HFFc6 (cell line): Measurements from ENCODE around the gene MAPK11. TPM values are rescaled to one million over a fixed set of nuclear protein-coding genes. Genes with fewer than 3 reads are reported as not detected.

Experiments
- DNase-seq: peaks from one replicate; pipeline ENCODE4 v3.0.0-alpha.2; 2018
- H3K27ac Mint-ChIP-seq: 2 replicates; pipeline ENCODE4 v1.8.0; 2020; ENCODE audit warnings: mild to moderate bottlenecking, mixed read lengths
- H3K27me3 Mint-ChIP-seq: 2 replicates; pipeline ENCODE4 v1.8.0; 2021; ENCODE audit warnings: mild to moderate bottlenecking, moderate library complexity, mixed read lengths; ENCODE audit not compliant: insufficient read depth
- H3K36me3 Mint-ChIP-seq: 2 replicates; pipeline ENCODE4 v1.8.0; 2021; ENCODE audit warnings: low read depth, mixed read lengths
- H3K4me1 Mint-ChIP-seq: 2 replicates; pipeline ENCODE4 v1.8.0; 2020; ENCODE audit warnings: low read depth, mixed read lengths
- H3K4me3 Mint-ChIP-seq: 2 replicates; pipeline ENCODE4 v1.8.0; 2020; ENCODE audit warnings: mild to moderate bottlenecking, moderate library complexity, mixed read lengths
- H3K9me3 Mint-ChIP-seq: 2 replicates; pipeline ENCODE4 v1.8.0; 2020; ENCODE audit warnings: mild to moderate bottlenecking, mixed read lengths
- total RNA-seq, 6 experiments: library from RNA; stranded (reverse); fragmentation: NEBNext Ultra II Directional; extraction: Animal tissue kit (Norgen Biotek cat#: 25700); gene quantifications; 2 replicates in 1 of 6; 3 replicates in 5 of 6; pipeline ENCODE4 v1.2.3, GENCODE V29; 2021
- TF ChIP-seq, protein P1 (sequence below): fragments of 200-600 bp; sonication (generic); IDR thresholded peaks from 2 replicates; pipeline ENCODE4 v1.5.0; 2021; ENCODE audit warnings: antibody characterized with exemption, mild to moderate bottlenecking

MAPK11 gene
- total RNA-seq, 6 experiments from 2014 or later, result 6.0 to 10.2 (median 7.8) TPM

DNA sequence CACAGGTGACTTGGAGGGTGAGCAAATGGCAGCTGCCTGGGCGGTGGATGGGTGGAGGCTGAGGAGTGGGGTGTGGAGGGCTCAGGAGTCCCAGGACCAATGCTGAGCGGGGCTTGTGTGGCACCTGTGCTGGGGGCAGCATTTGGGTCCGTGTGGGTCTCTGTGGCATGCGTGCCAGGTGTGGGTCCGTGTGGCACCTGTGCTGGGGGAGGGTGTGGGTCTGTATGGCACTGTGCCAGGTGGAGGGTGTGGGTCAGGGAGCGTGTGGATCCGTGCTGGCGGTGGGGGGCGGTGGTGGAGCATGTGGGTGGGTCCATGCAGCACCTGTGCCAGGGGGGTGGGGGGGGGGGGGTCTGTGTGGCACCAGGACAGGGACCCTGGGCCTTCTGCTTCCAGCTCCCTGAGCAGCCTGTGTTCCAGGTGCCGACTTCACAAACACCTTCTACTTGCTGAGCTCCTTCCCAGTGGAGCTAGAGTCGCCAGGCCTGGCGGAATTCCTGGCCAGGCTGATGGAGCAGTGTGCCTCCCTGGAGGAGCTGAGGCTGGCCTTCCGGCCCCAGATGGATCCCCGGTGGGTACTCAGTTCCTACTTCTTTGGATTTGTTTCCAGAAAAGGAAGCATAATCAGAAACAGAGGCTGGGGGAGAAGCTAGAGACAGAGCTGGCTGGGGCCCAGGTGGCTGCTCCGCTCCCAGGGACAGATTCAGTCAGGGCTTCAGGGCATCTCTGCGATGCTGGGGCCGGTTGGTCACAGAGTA lies 54.7 kb downstream of the MAPK11 start:
- Mint-ChIP-seq H3K9me3 (no peaks in the 10 kb centered on the region), H3K4me1 (no peaks in the 10 kb centered on the region), H3K36me3 (peaks cover 32% of the 10 kb centered on the region; the same call in 1 of the 2 replicates), H3K4me3 (no peak overlapping the region), H3K27me3 (peaks cover 3% of the 10 kb centered on the region), H3K27ac (no peak overlapping the region)
- TF ChIP-seq, protein P1, sequence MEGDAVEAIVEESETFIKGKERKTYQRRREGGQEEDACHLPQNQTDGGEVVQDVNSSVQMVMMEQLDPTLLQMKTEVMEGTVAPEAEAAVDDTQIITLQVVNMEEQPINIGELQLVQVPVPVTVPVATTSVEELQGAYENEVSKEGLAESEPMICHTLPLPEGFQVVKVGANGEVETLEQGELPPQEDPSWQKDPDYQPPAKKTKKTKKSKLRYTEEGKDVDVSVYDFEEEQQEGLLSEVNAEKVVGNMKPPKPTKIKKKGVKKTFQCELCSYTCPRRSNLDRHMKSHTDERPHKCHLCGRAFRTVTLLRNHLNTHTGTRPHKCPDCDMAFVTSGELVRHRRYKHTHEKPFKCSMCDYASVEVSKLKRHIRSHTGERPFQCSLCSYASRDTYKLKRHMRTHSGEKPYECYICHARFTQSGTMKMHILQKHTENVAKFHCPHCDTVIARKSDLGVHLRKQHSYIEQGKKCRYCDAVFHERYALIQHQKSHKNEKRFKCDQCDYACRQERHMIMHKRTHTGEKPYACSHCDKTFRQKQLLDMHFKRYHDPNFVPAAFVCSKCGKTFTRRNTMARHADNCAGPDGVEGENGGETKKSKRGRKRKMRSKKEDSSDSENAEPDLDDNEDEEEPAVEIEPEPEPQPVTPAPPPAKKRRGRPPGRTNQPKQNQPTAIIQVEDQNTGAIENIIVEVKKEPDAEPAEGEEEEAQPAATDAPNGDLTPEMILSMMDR, result no peak
- no peak for DNase-seq

Other genes starting within 250 kb of the MAPK11 start
- not detected for gene TTLL8, start 212.1 kb downstream of the MAPK11 start, total RNA-seq
- not detected for gene MLC1, start 185.0 kb downstream of the MAPK11 start, total RNA-seq
- 1 to 10 TPM in 1 of 6 experiments, under 1 TPM in 5; 0.09 to 1.3 (median 0.26) TPM for gene MOV10L1, start 180.4 kb downstream of the MAPK11 start, total RNA-seq
- gene PANX2, start 99.6 kb downstream of the MAPK11 start, total RNA-seq, result 1 to 10 TPM; 1.2 to 2.3 (median 1.3) TPM
- gene TRABD, start 84.5 kb downstream of the MAPK11 start, total RNA-seq, result 10 to 100 TPM; 25.0 to 36.0 (median 27.6) TPM
- 10 to 100 TPM; 14.4 to 18.0 (median 16.0) TPM for gene SELENOO, start 69.4 kb downstream of the MAPK11 start, total RNA-seq
- 10 to 100 TPM; 20.1 to 26.8 (median 21.7) TPM for gene TUBGCP6, start 25.4 kb downstream of the MAPK11 start, total RNA-seq
- 10 to 100 TPM; 24.2 to 30.9 (median 28.9) TPM for gene HDAC10, start 19.1 kb downstream of the MAPK11 start, total RNA-seq
- gene MAPK12, start 8.7 kb downstream of the MAPK11 start, total RNA-seq, result 10 to 100 TPM; 31.4 to 39.5 (median 34.1) TPM
- 100 to 1,000 TPM; 280 to 370 (median 291) TPM for gene PLXNB2, start 37.3 kb upstream of the MAPK11 start, total RNA-seq
- gene DENND6B, start 56.6 kb upstream of the MAPK11 start, total RNA-seq, result 1 to 10 TPM; 1.4 to 2.5 (median 1.9) TPM
- 10 to 100 TPM; 41.9 to 47.0 (median 43.6) TPM for gene PPP6R2, start 72.9 kb upstream of the MAPK11 start, total RNA-seq
- gene SBF1, start 204.7 kb upstream of the MAPK11 start, total RNA-seq, result 10 to 100 TPM; 63.9 to 76.7 (median 71.2) TPM
- 1 to 10 TPM in 5 of 6 experiments, under 1 TPM in 1; 0.91 to 3.4 (median 1.2) TPM for gene ADM2, start 211.2 kb upstream of the MAPK11 start, total RNA-seq
- not detected for gene MIOX, start 216.5 kb upstream of the MAPK11 start, total RNA-seq
- gene LMF2, start 237.3 kb upstream of the MAPK11 start, total RNA-seq, result 100 to 1,000 TPM; 110 to 133 (median 118) TPM
- gene NCAPH2, start 237.8 kb upstream of the MAPK11 start, total RNA-seq, result 10 to 100 TPM; 31.7 to 54.1 (median 50.0) TPM